GM21576 (cell line): Measurements from ENCODE around the gene C6orf132.
A peak's percentile ranks its signal among the peaks of the same experiment; 100 is the strongest.

Experiments used
- ATAC-seq: cut with Tn5 transposase; IDR thresholded peaks from one replicate; pipeline ENCODE4 v1.9.1; 2021; ENCODE audit warnings: mild to moderate bottlenecking, moderate library complexity; ENCODE audit not compliant: unreplicated experiment

Gene C6orf132

GRCh38 chr6:42105156-42105648, 37.2 kb downstream of the C6orf132 start:
- no peak for ATAC-seq

- ATAC-seq, result no peak
Measured at GRCh38 chr6:42104804-42105125, 37.7 kb downstream of the C6orf132 start.

- peak; percentile 68 for ATAC-seq
Measured at GRCh38 chr6:42104095-42104803, 38.2 kb downstream of the C6orf132 start.

GRCh38 chr6:42103753-42104094, 38.7 kb downstream of the C6orf132 start:
- no peak for ATAC-seq

GRCh38 chr6:42103216-42103615, 39.2 kb downstream of the C6orf132 start:
- ATAC-seq, result no peak

GRCh38 chr6:42101186-42101657, 41.2 kb downstream of the C6orf132 start:
- no peak for ATAC-seq

GRCh38 chr6:42100029-42100901, 42.2 kb downstream of the C6orf132 start:
- no peak for ATAC-seq

- ATAC-seq, result no peak
Measured at GRCh38 chr6:42099340-42100028, 42.9 kb downstream of the C6orf132 start.

GRCh38 chr6:42095776-42096541, 46.5 kb downstream of the C6orf132 start:
- ATAC-seq, result no peak

GRCh38 chr6:42095094-42095493, 47.3 kb downstream of the C6orf132 start:
- no peak for ATAC-seq

- no peak for ATAC-seq
Measured at GRCh38 chr6:42093582-42094329, 48.7 kb downstream of the C6orf132 start.

GRCh38 chr6:42091718-42092023, 50.7 kb downstream of the C6orf132 start:
- ATAC-seq, result no peak

GRCh38 chr6:42090819-42091717, 51.4 kb downstream of the C6orf132 start:
- no peak for ATAC-seq

GRCh38 chr6:42088101-42088591, 54.3 kb downstream of the C6orf132 start:
- ATAC-seq, result no peak

- no peak for ATAC-seq
Measured at GRCh38 chr6:42086046-42087035, 56.1 kb downstream of the C6orf132 start.

- no peak for ATAC-seq
Measured at GRCh38 chr6:42084889-42085288, 57.5 kb downstream of the C6orf132 start.

GRCh38 chr6:42083530-42083929, 58.9 kb downstream of the C6orf132 start:
- ATAC-seq, result no peak

GRCh38 chr6:42079941-42080464, 62.4 kb downstream of the C6orf132 start:
- ATAC-seq, result no peak
